Stimulated activated naive B cell treated with anti-CD40 and anti-IgM and Interleukin-4, amounts not matched to agents 10 μg/mL and 1 μg/mL and 100 μg/mL, for 72 hours (primary cell): ENCODE measurements around the gene YWHAG.
"Not testable (repeated sequence)": the region's sequence is repeated elsewhere in the genome, so short reads cannot be mapped to it uniquely, and the experiment has no call there.

Experiments
- ATAC-seq, 2 donors: fragments of 150-1000 bp; cut with Tn5 transposase; replicated peaks; 2 replicates each; pipeline ENCODE4 v1.10.0; 2021; ENCODE audit warnings: moderate library complexity in 1 of 2
- DNase-seq: peaks from one replicate; pipeline ENCODE4 v3.0.0; 2021
- H3K27ac Mint-ChIP-seq: one replicate; pipeline ENCODE4 v1.8.0; 2022; ENCODE audit warnings: mild to moderate bottlenecking, mixed read lengths
- H3K27me3 Mint-ChIP-seq, 2 donors: one replicate each; pipeline ENCODE4 v1.8.0; 2022; ENCODE audit warnings: mixed read lengths in 2 of 2
- H3K36me3 Mint-ChIP-seq, 2 donors: one replicate each; pipeline ENCODE4 v1.8.0; 2022; ENCODE audit warnings: mixed read lengths in 2 of 2, mild to moderate bottlenecking in 1 of 2
- H3K4me1 Mint-ChIP-seq, 2 donors: one replicate each; pipeline ENCODE4 v1.8.0; 2022; ENCODE audit warnings: mixed read lengths in 2 of 2, mild to moderate bottlenecking in 1 of 2
- H3K4me3 Mint-ChIP-seq, 2 donors: one replicate each; pipeline ENCODE4 v1.8.0; 2022; ENCODE audit warnings: mild to moderate bottlenecking in 2 of 2, mixed read lengths in 2 of 2, moderate library complexity in 1 of 2
- H3K9me3 Mint-ChIP-seq, 2 donors: one replicate each; pipeline ENCODE4 v1.8.0; 2022; ENCODE audit warnings: mixed read lengths in 2 of 2, mild to moderate bottlenecking in 1 of 2

The YWHAG gene

GRCh38 chr7:76363754-76364153, 5.0 kb upstream of the YWHAG start:
- not testable (repeated sequence) for H3K27ac Mint-ChIP-seq, ATAC-seq, H3K36me3 Mint-ChIP-seq, H3K9me3 Mint-ChIP-seq, H3K27me3 Mint-ChIP-seq, DNase-seq
- peaks cover 16 to 22% of the 10 kb centered on the region in 2 donors for H3K4me1 Mint-ChIP-seq
- peak overlapping the region in 1 of 2 donors; percentile 50 for H3K4me3 Mint-ChIP-seq

- H3K36me3 Mint-ChIP-seq = peaks cover 21 to 24% of the 10 kb centered on the region in 2 donors
- H3K4me3 Mint-ChIP-seq = peak overlapping the region; percentile 93 to 98
- peaks cover 23 to 47% of the 10 kb centered on the region in 2 donors for H3K4me1 Mint-ChIP-seq
- no peak for ATAC-seq
- H3K27me3 Mint-ChIP-seq = no peaks in the 10 kb centered on the region
- DNase-seq = no peak
- peak overlapping the region; percentile 99 for H3K27ac Mint-ChIP-seq
- H3K9me3 Mint-ChIP-seq = no peaks in the 10 kb centered on the region
Observed at GRCh38 chr7:76359978-76360638, 1.3 kb upstream of the YWHAG start.

GRCh38 chr7:76359111-76359977, 553 bp upstream of the YWHAG start:
- peaks cover 22 to 46% of the 10 kb centered on the region in 2 donors for H3K4me1 Mint-ChIP-seq

GRCh38 chr7:76358011-76358480, 745 bp downstream of the YWHAG start:
- Mint-ChIP-seq H3K27me3 (no peaks in the 10 kb centered on the region), H3K36me3 (peaks cover 27 to 35% of the 10 kb centered on the region in 2 donors), H3K27ac (peak overlapping the region; percentile 98), H3K9me3 (no peaks in the 10 kb centered on the region), H3K4me1 (peaks cover 16 to 38% of the 10 kb centered on the region in 2 donors), H3K4me3 (peak overlapping the region; percentile 93 to 98)
- ATAC-seq (peak; percentile 41 to 45), DNase-seq (peak; percentile 56)

More at GRCh38 chr7:76359111-76359977, 553 bp upstream of the YWHAG start:
- no peaks in the 10 kb centered on the region for H3K27me3 Mint-ChIP-seq
- H3K4me3 Mint-ChIP-seq = peak overlapping the region; percentile 93 to 98
- peak; percentile 93 for DNase-seq
- H3K36me3 Mint-ChIP-seq = peaks cover 27 to 31% of the 10 kb centered on the region in 2 donors
- no peaks in the 10 kb centered on the region for H3K9me3 Mint-ChIP-seq
- ATAC-seq = peak; percentile 92 to 94
- peak overlapping the region; percentile 99 for H3K27ac Mint-ChIP-seq

GRCh38 chr7:76357475-76358010, 1.2 kb downstream of the YWHAG start:
- ATAC-seq (no peak), DNase-seq (no peak)
- H3K36me3 Mint-ChIP-seq = peaks cover 27 to 38% of the 10 kb centered on the region in 2 donors
- H3K27me3 Mint-ChIP-seq = no peaks in the 10 kb centered on the region
- peaks cover 16 to 38% of the 10 kb centered on the region in 2 donors for H3K4me1 Mint-ChIP-seq
- no peaks in the 10 kb centered on the region for H3K9me3 Mint-ChIP-seq
- peak overlapping the region; percentile 93 to 98 for H3K4me3 Mint-ChIP-seq
- H3K27ac Mint-ChIP-seq = peak overlapping the region; percentile 98

GRCh38 chr7:76356823-76357222, 2.0 kb downstream of the YWHAG start:
- Mint-ChIP-seq H3K27ac (no peak overlapping the region), H3K36me3 (peaks cover 27 to 45% of the 10 kb centered on the region in 2 donors), H3K4me3 (peak overlapping the region; percentile 93 to 98), H3K27me3 (no peaks in the 10 kb centered on the region), H3K4me1 (peaks cover 19 to 42% of the 10 kb centered on the region in 2 donors), H3K9me3 (no peaks in the 10 kb centered on the region)
- no peak for DNase-seq
- no peak for ATAC-seq

GRCh38 chr7:76356115-76356514, 2.7 kb downstream of the YWHAG start:
- Mint-ChIP-seq H3K27ac (no peak overlapping the region), H3K27me3 (no peaks in the 10 kb centered on the region), H3K4me3 (no peak overlapping the region), H3K9me3 (no peaks in the 10 kb centered on the region), H3K36me3 (peaks cover 29 to 52% of the 10 kb centered on the region in 2 donors), H3K4me1 (peaks cover 23 to 49% of the 10 kb centered on the region in 2 donors)
- DNase-seq = no peak
- no peak for ATAC-seq

- Mint-ChIP-seq H3K9me3 (no peaks in the 10 kb centered on the region), H3K4me1 (peaks cover 25 to 56% of the 10 kb centered on the region in 2 donors), H3K36me3 (peaks cover 36 to 58% of the 10 kb centered on the region in 2 donors), H3K27me3 (no peaks in the 10 kb centered on the region), H3K4me3 (no peak overlapping the region), H3K27ac (no peak overlapping the region)
- DNase-seq (no peak), ATAC-seq (no peak)
Observed at GRCh38 chr7:76354981-76355730, 3.6 kb downstream of the YWHAG start.

GRCh38 chr7:76354516-76354915, 4.3 kb downstream of the YWHAG start:
- no peaks in the 10 kb centered on the region for H3K27me3 Mint-ChIP-seq
- H3K27ac Mint-ChIP-seq = no peak overlapping the region
- H3K4me1 Mint-ChIP-seq = peaks cover 21 to 56% of the 10 kb centered on the region in 2 donors
- no peaks in the 10 kb centered on the region for H3K9me3 Mint-ChIP-seq
- DNase-seq (no peak), ATAC-seq (no peak)
- H3K4me3 Mint-ChIP-seq = no peak overlapping the region
- H3K36me3 Mint-ChIP-seq = peaks cover 36 to 63% of the 10 kb centered on the region in 2 donors

- Mint-ChIP-seq H3K36me3 (peaks cover 38 to 69% of the 10 kb centered on the region in 2 donors), H3K9me3 (no peaks in the 10 kb centered on the region), H3K27ac (no peak overlapping the region), H3K4me3 (no peak overlapping the region), H3K27me3 (no peaks in the 10 kb centered on the region), H3K4me1 (peaks cover 21 to 60% of the 10 kb centered on the region in 2 donors)
- no peak for DNase-seq
- ATAC-seq = no peak
Observed at GRCh38 chr7:76353744-76354143, 5.0 kb downstream of the YWHAG start.

- Mint-ChIP-seq H3K27me3 (no peaks in the 10 kb centered on the region), H3K27ac (no peak overlapping the region), H3K36me3 (peaks cover 33 to 65% of the 10 kb centered on the region in 2 donors), H3K9me3 (no peaks in the 10 kb centered on the region), H3K4me3 (no peak overlapping the region), H3K4me1 (peaks cover 23 to 52% of the 10 kb centered on the region in 2 donors)
- ATAC-seq (no peak), DNase-seq (no peak)
Observed at GRCh38 chr7:76352193-76352592, 6.6 kb downstream of the YWHAG start.

GRCh38 chr7:76351372-76351771, 7.4 kb downstream of the YWHAG start:
- ATAC-seq (no peak), DNase-seq (no peak)
- H3K9me3 Mint-ChIP-seq = no peaks in the 10 kb centered on the region
- peaks cover 28 to 53% of the 10 kb centered on the region in 2 donors for H3K4me1 Mint-ChIP-seq
- H3K36me3 Mint-ChIP-seq = peaks cover 40 to 70% of the 10 kb centered on the region in 2 donors
- peak overlapping the region; percentile 34 for H3K27ac Mint-ChIP-seq
- H3K4me3 Mint-ChIP-seq = no peak overlapping the region
- no peaks in the 10 kb centered on the region for H3K27me3 Mint-ChIP-seq

GRCh38 chr7:76349313-76349885, 9.4 kb downstream of the YWHAG start:
- H3K4me3 Mint-ChIP-seq = no peak overlapping the region
- peaks cover 28 to 55% of the 10 kb centered on the region in 2 donors for H3K4me1 Mint-ChIP-seq
- H3K27me3 Mint-ChIP-seq = no peaks in the 10 kb centered on the region
- ATAC-seq (no peak), DNase-seq (no peak)
- no peaks in the 10 kb centered on the region for H3K9me3 Mint-ChIP-seq
- H3K27ac Mint-ChIP-seq = no peak overlapping the region
- peaks cover 37 to 69% of the 10 kb centered on the region in 2 donors for H3K36me3 Mint-ChIP-seq
